ENCODE results near the gene MYH11. TPM values are rescaled to one million over a fixed set of nuclear protein-coding genes. Genes with fewer than 3 reads are reported as not detected.

MYH11 gene
- total and polyA plus RNA-seq, 2 donors: 1.1 to 26.6 TPM

Other genes with a start within 250 kb of the MYH11 start
- 12.6 TPM for gene MARF1, start 213.9 kb downstream of the MYH11 start, total RNA-seq
- 33.7 TPM for gene MARF1, start 213.9 kb downstream of the MYH11 start, polyA plus RNA-seq
- gene NDE1, start 206.8 kb downstream of the MYH11 start, total RNA-seq: 33.3 TPM
- 25.1 TPM for gene NDE1, start 206.8 kb downstream of the MYH11 start, polyA plus RNA-seq
- gene CEP20, start 31.6 kb upstream of the MYH11 start, total RNA-seq: 32.1 TPM
- 34.0 TPM for gene CEP20, start 31.6 kb upstream of the MYH11 start, polyA plus RNA-seq
- 11.6 TPM for gene ABCC1, start 92.6 kb upstream of the MYH11 start, total RNA-seq
- 18.1 TPM for gene ABCC1, start 92.6 kb upstream of the MYH11 start, polyA plus RNA-seq

Data from thymus (tissue), 2 donors.